Neural cell (in vitro differentiated cells): Measurements from ENCODE around the gene PSMA7. TPM values are rescaled to one million over a fixed set of nuclear protein-coding genes. Genes with fewer than 3 reads are reported as not detected.

Source experiments
- H2AFZ ChIP-seq: fragments of 200-600, 300-800 bp; sonication (generic), shearing (Covaris generic); 2 replicates; pipeline ENCODE4 v1.6.0; 2014; ENCODE audit warnings: low read depth, mild to moderate bottlenecking, antibody characterized with exemption, low read length, moderate library complexity
- H3F3A ChIP-seq: fragments of 200-600 bp; shearing (Covaris generic); 2 replicates; pipeline ENCODE4 v1.6.1; 2016; ENCODE audit warnings: mild to moderate bottlenecking, moderate library complexity, mixed read lengths, antibody characterized with exemption, low read length; ENCODE audit not compliant: insufficient read depth, poor library complexity, severe bottlenecking
- H3K27ac ChIP-seq: fragments of 200-600, 300-800 bp; sonication (generic), shearing (Covaris generic); 2 replicates; pipeline ENCODE4 v1.5.1; 2014; ENCODE audit warnings: mild to moderate bottlenecking, low read length, moderate library complexity
- H3K27me3 ChIP-seq: fragments of 300-800, 200-600 bp; sonication (generic), shearing (Covaris generic); 2 replicates; pipeline ENCODE4 v1.6.0; 2014; ENCODE audit warnings: mild to moderate bottlenecking, low read depth, low read length, moderate library complexity; ENCODE audit not compliant: insufficient read depth
- H3K36me3 ChIP-seq: fragments of 300-800, 200-600 bp; sonication (generic), shearing (Covaris generic); 2 replicates; pipeline ENCODE4 v1.5.1; 2014; ENCODE audit warnings: mild to moderate bottlenecking, antibody characterized with exemption, low read length, moderate library complexity; ENCODE audit not compliant: insufficient read depth
- H3K4me2 ChIP-seq: fragments of 300-800, 200-600 bp; sonication (generic), shearing (Covaris generic); 2 replicates; pipeline ENCODE4 v1.6.0; 2014; ENCODE audit warnings: mild to moderate bottlenecking, low read length
- H3K4me3 ChIP-seq: fragments of 300-800, 200-600 bp; sonication (generic), shearing (Covaris generic); 2 replicates; pipeline ENCODE4 v1.5.1; 2014; ENCODE audit warnings: mild to moderate bottlenecking, low read length, moderate library complexity
- H3K79me2 ChIP-seq: fragments of 200-600 bp; shearing (Covaris generic); replicated peaks from 2 replicates; pipeline ENCODE4 v1.6.0; 2014; ENCODE audit warnings: mild to moderate bottlenecking, low read length, moderate library complexity; ENCODE audit not compliant: insufficient read depth
- H3K9ac ChIP-seq: fragments of 300-800, 200-600 bp; sonication (generic), shearing (Covaris generic); 2 replicates; pipeline ENCODE4 v1.6.1; 2016; ENCODE audit warnings: mild to moderate bottlenecking, low read length, mixed read lengths
- H3K9me2 ChIP-seq: fragments of 200-600 bp; shearing (Covaris generic); 2 replicates; pipeline ENCODE4 v1.6.1; 2016; ENCODE audit warnings: mild to moderate bottlenecking, low read length, mixed read lengths; ENCODE audit not compliant: insufficient read depth
- H3K9me3 ChIP-seq: fragments of 200-600, 300-800 bp; sonication (generic), shearing (Covaris generic); 2 replicates; pipeline ENCODE4 v1.6.1; 2016; ENCODE audit warnings: mild to moderate bottlenecking, mixed run types, low read length, moderate library complexity, mixed read lengths
- H4K20me1 ChIP-seq: fragments of 200-600 bp; shearing (Covaris generic); 2 replicates; pipeline ENCODE4 v1.6.1; 2016; ENCODE audit warnings: mild to moderate bottlenecking, mixed run types; ENCODE audit not compliant: insufficient read depth
- CTCF ChIP-seq: fragments of 450-650 bp; IDR thresholded peaks from 2 replicates; pipeline ENCODE4 v1.5.1; 2014; ENCODE audit warnings: antibody characterized with exemption, mild to moderate bottlenecking, moderate library complexity; ENCODE audit not compliant: poor library complexity, severe bottlenecking
- EP300 ChIP-seq: fragments of 450-650 bp; conservative IDR thresholded peaks from 2 replicates; pipeline ENCODE4 v1.6.1; 2014; ENCODE audit warnings: antibody characterized with exemption, mild to moderate bottlenecking, moderate library complexity; ENCODE audit not compliant: poor library complexity, severe bottlenecking
- EZH2 ChIP-seq: fragments of 200-600, 300-800 bp; shearing (Covaris generic), sonication (generic); IDR thresholded peaks from 2 replicates; pipeline ENCODE4 v1.6.1; 2014; ENCODE audit warnings: antibody characterized with exemption, low read length, borderline replicate concordance, mild to moderate bottlenecking; ENCODE audit not compliant: insufficient read depth, poor library complexity, severe bottlenecking
- MXI1 ChIP-seq: fragments of 450-650 bp; conservative IDR thresholded peaks from 2 replicates; pipeline ENCODE4 v1.6.1; 2014; ENCODE audit warnings: antibody characterized with exemption, mild to moderate bottlenecking; ENCODE audit not compliant: poor library complexity, severe bottlenecking
- POLR2AphosphoS5 ChIP-seq: IDR thresholded peaks from 2 replicates; pipeline ENCODE4 v1.6.1; 2012
- RAD21 ChIP-seq: fragments of 450-650 bp; conservative IDR thresholded peaks from 2 replicates; pipeline ENCODE4 v1.6.1; 2014; ENCODE audit warnings: antibody characterized with exemption, mild to moderate bottlenecking, moderate library complexity
- REST ChIP-seq: IDR thresholded peaks from 2 replicates; pipeline ENCODE4 v1.6.1; 2012; ENCODE audit warnings: borderline replicate concordance
- SMC3 ChIP-seq: fragments of 450-650 bp; conservative IDR thresholded peaks from 2 replicates; pipeline ENCODE4 v1.6.1; 2014; ENCODE audit warnings: antibody characterized with exemption, mild to moderate bottlenecking, moderate library complexity; ENCODE audit not compliant: poor library complexity
- TAF1 ChIP-seq: IDR thresholded peaks from 2 replicates; pipeline ENCODE4 v1.6.1; 2012; ENCODE audit warnings: low read depth
- polyA plus RNA-seq: library from polyadenylated mRNA; depleted of rRNA; stranded (reverse); fragments of >200 nt; gene quantifications from 2 replicates; pipeline ENCODE4 v1.2.3, GENCODE V29; 2014

The PSMA7 gene
- polyA plus RNA-seq, 1 donor from 2014 or later, result 874 TPM

- no peak overlapping the region for H3K4me3 ChIP-seq
- no peaks in the 10 kb centered on the region for H3F3A ChIP-seq
- H3K9me3 ChIP-seq, result no peaks in the 10 kb centered on the region
- H3K27ac ChIP-seq, result no peak overlapping the region
- no peaks in the 10 kb centered on the region for H4K20me1 ChIP-seq
- H3K4me2 ChIP-seq, result no peak overlapping the region
- H3K36me3 ChIP-seq, result no peaks in the 10 kb centered on the region
- H3K9ac ChIP-seq, result no peak overlapping the region
- no peaks in the 10 kb centered on the region for H3K9me2 ChIP-seq
- TF ChIP-seq POLR2AphosphoS5 (no peak), REST (no peak)
- no peaks in the 10 kb centered on the region for H3K27me3 ChIP-seq
- no peak overlapping the region for H2AFZ ChIP-seq
- H3K79me2 ChIP-seq, result no peaks in the 10 kb centered on the region
These were observed 46.5 kb downstream of the PSMA7 start for GRCh38 chr20:62096421-62097380.

- Histone ChIP-seq H3K27me3 (no peaks in the 10 kb centered on the region), H4K20me1 (no peaks in the 10 kb centered on the region), H3K79me2 (no peaks in the 10 kb centered on the region), H3K4me3 (no peak overlapping the region), H3F3A (no peaks in the 10 kb centered on the region), H2AFZ (no peak overlapping the region), H3K36me3 (no peaks in the 10 kb centered on the region), H3K9me3 (no peaks in the 10 kb centered on the region), H3K27ac (no peak overlapping the region), H3K9ac (no peak overlapping the region), H3K9me2 (no peaks in the 10 kb centered on the region), H3K4me2 (no peak overlapping the region)
- no peak for TF ChIP-seq REST
- no peak for TF ChIP-seq EP300
- no peak for TF ChIP-seq MXI1
- no peak for TF ChIP-seq RAD21
- TF ChIP-seq TAF1, result no peak
- no peak for TF ChIP-seq POLR2AphosphoS5
- TF ChIP-seq CTCF, result no peak
- TF ChIP-seq EZH2, result no peak
- no peak for TF ChIP-seq SMC3
These were observed 53.8 kb downstream of the PSMA7 start for GRCh38 chr20:62089393-62089792.
